Tibial nerve (tissue), 3 donors: ENCODE measurements around the gene BCS1L.

Experiments used
- CTCF ChIP-seq, 5 experiments: fragments of 200-600 bp in 3 of 5; fragments of 450-650 bp in 2 of 5; sonication (generic) in 3 of 5; IDR thresholded peaks; one replicate each; pipeline ENCODE4 v1.5.1; 2016 to 2019; ENCODE audit warnings: antibody characterized with exemption in 5 of 5, mild to moderate bottlenecking in 3 of 5, moderate library complexity in 2 of 5
- POLR2A ChIP-seq, 2 donors: fragments of 450-650 bp; IDR thresholded peaks; one replicate each; pipeline ENCODE4 v1.6.1; 2017; ENCODE audit warnings: antibody characterized with exemption in 2 of 2, mild to moderate bottlenecking in 2 of 2, moderate library complexity in 2 of 2

DNA sequence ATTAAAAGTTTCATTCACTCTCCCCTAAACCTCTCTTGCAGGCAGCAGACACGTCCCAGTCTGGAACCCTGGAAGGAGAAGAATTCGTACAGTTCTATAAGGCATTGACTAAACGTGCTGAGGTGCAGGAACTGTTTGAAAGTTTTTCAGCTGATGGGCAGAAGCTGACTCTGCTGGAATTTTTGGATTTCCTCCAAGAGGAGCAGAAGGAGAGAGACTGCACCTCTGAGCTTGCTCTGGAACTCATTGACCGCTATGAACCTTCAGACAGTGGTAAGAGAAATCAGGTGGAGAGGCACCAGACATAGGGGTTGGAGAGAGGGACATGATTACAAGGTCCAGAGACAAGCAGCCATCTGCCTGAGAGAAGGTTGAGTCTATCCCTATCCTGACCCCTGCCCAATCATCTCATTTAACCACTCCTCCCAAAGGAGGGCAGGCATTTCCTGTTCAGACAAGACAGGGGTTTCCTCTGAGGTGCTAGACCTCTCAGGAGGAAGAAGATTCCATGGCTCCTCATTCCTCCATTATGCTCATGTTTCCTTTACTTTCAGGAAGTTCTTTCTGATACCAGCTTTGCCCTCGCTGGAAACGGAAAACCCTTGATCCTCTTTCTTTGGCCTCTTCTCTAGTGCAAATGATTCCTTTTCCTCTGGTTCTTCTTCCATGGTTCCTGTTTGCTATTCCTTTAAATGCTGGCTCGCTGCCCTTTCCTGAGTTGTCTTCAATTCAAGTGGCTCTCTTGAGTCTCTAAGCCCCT is 36.7 kb upstream of the BCS1L start:
- TF ChIP-seq CTCF (IDR thresholded peaks at IDR 0.05): no peak
- TF ChIP-seq POLR2A (IDR thresholded peaks at IDR 0.05): no peak
